Measurements from ENCODE around the gene ABCB11. TPM values are rescaled to one million over a fixed set of nuclear protein-coding genes. Genes with fewer than 3 reads are reported as not detected.

The ABCB11 gene
- total RNA-seq, 1 donor from 2014 or later = 0.02 TPM

DNA sequence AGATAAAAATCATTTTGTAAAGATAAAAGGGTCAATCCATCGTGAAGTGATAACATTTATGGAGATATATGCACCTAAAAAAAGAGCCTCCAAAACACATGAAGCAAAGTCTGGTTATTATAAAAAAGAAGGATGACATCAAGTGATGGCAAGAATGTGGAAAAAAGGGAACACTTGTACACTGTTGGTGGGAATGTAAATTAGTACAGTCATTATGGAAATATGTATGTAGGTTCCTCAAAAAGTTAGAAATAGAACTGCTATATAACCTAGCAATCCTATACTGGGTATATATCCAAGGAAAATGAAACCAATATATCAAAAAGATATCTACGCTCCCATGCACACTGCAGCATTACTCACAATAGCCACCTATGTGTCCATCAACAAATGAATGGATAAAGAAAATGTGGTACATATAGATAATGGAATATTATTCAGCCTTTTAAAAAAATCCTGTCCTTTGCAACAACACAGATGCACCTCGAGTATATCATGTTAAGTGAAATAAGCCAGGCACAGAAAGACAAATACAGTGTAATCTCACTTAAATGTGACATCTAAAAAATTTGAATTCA is 28.9 kb downstream of the ABCB11 start:
- Histone ChIP-seq H3K36me3 (ENCODE audit: insufficient read depth, low read length) (no peaks in the 10 kb centered on the region), H3K4me1 (ENCODE audit: insufficient read depth, low read length) (peaks cover 13% of the 10 kb centered on the region), H3K4me2 (ENCODE audit: low read length) (no peak overlapping the region), H3K27ac (ENCODE audit: low read depth, low read length) (no peak overlapping the region), H3K9ac (ENCODE audit: low read length) (no peak overlapping the region), H4K20me1 (ENCODE audit: insufficient read depth, low read length) (no peaks in the 10 kb centered on the region), H3K79me2 (ENCODE audit: insufficient read depth, low read length) (no peaks in the 10 kb centered on the region), H3K9me3 (ENCODE audit: insufficient read depth, low read depth, low read length) (no peaks in the 10 kb centered on the region), H2AFZ (ENCODE audit: low read depth, low read length) (no peak overlapping the region), H3K4me3 (ENCODE audit: insufficient read depth, low read depth, low read length) (no peak overlapping the region), H3K27me3 (ENCODE audit: insufficient read depth, low read length) (no peaks in the 10 kb centered on the region)
- no peak for TF ChIP-seq EZH2 (IDR thresholded peaks at IDR 0.05; ENCODE audit: insufficient read depth, low read length)
- TF ChIP-seq, protein P1, sequence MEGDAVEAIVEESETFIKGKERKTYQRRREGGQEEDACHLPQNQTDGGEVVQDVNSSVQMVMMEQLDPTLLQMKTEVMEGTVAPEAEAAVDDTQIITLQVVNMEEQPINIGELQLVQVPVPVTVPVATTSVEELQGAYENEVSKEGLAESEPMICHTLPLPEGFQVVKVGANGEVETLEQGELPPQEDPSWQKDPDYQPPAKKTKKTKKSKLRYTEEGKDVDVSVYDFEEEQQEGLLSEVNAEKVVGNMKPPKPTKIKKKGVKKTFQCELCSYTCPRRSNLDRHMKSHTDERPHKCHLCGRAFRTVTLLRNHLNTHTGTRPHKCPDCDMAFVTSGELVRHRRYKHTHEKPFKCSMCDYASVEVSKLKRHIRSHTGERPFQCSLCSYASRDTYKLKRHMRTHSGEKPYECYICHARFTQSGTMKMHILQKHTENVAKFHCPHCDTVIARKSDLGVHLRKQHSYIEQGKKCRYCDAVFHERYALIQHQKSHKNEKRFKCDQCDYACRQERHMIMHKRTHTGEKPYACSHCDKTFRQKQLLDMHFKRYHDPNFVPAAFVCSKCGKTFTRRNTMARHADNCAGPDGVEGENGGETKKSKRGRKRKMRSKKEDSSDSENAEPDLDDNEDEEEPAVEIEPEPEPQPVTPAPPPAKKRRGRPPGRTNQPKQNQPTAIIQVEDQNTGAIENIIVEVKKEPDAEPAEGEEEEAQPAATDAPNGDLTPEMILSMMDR (IDR thresholded peaks at IDR 0.05; ENCODE audit: insufficient read depth, low read depth, low read length) = no peak
- H3K9me3 Mint-ChIP-seq (ENCODE audit: unreplicated experiment) = peaks cover 2% of the 10 kb centered on the region
- no peak overlapping the region for H3K4me3 Mint-ChIP-seq (ENCODE audit: unreplicated experiment)
- H3K36me3 Mint-ChIP-seq (ENCODE audit: low read depth, unreplicated experiment) = no peaks in the 10 kb centered on the region
- FAIRE-seq = no peak
- no peak overlapping the region for H3K27ac Mint-ChIP-seq (ENCODE audit: unreplicated experiment)
- no peaks in the 10 kb centered on the region for H3K27me3 Mint-ChIP-seq (ENCODE audit: low read depth, unreplicated experiment)
- no peak for DNase-seq (ENCODE audit: low read depth)
- H3K4me1 Mint-ChIP-seq (ENCODE audit: low read depth, unreplicated experiment) = peaks cover 46% of the 10 kb centered on the region

DNA sequence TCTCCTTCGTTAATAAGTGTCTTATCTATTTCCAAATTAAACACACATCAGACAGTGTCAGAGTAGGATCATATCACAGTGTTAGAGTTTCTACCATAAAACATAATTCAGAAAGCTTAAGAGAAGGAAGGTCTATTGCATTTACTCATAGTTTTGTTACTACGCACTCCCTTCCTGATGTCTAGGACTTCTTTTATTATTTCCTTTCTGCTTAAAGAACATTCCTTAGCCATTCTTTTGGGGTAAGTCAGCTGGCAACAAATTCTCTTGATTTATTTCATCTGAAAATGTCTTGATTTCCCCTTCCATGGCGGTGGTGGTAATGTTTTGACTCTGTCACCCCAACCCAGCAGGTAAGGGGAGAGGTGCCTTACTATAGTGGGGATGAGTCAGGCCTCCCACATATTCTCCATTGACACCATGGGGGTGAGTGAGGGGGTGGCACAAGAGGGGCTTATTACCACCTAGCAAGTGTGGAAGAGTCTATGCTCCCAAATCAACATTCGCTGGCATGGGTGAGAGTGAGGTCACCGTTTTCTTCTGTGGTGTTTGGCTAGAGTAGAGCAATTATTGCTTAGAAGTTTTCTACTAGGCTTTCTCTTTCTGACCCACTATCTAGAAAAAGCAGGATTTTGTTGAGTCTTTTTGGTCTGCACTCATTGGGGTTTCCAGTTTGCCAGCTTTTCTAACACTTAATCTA is 29.9 kb downstream of the ABCB11 start:
- peaks cover 17% of the 10 kb centered on the region for H3K4me1 ChIP-seq (ENCODE audit: insufficient read depth, low read length)
- Mint-ChIP-seq H3K4me1 (ENCODE audit: low read depth, unreplicated experiment) (peaks cover 54% of the 10 kb centered on the region), H3K27ac (ENCODE audit: unreplicated experiment) (peak overlapping the region; percentile 92), H3K27me3 (ENCODE audit: low read depth, unreplicated experiment) (no peaks in the 10 kb centered on the region), H3K36me3 (ENCODE audit: low read depth, unreplicated experiment) (no peaks in the 10 kb centered on the region), H3K4me3 (ENCODE audit: unreplicated experiment) (no peak overlapping the region), H3K9me3 (ENCODE audit: unreplicated experiment) (peaks cover 2% of the 10 kb centered on the region)
- no peaks in the 10 kb centered on the region for H3K79me2 ChIP-seq (ENCODE audit: insufficient read depth, low read length)
- no peak overlapping the region for H3K4me3 ChIP-seq (ENCODE audit: insufficient read depth, low read depth, low read length)
- peak overlapping the region; percentile 34 for H3K4me2 ChIP-seq (ENCODE audit: low read length)
- FAIRE-seq (no peak), DNase-seq (ENCODE audit: low read depth) (peak; percentile 51)
- H3K9me3 ChIP-seq (ENCODE audit: insufficient read depth, low read depth, low read length) = no peaks in the 10 kb centered on the region
- H3K9ac ChIP-seq (ENCODE audit: low read length) = no peak overlapping the region
- no peaks in the 10 kb centered on the region for H4K20me1 ChIP-seq (ENCODE audit: insufficient read depth, low read length)
- TF ChIP-seq, protein P1 (IDR thresholded peaks at IDR 0.05; ENCODE audit: insufficient read depth, low read depth, low read length) = no peak
- TF ChIP-seq EZH2 (IDR thresholded peaks at IDR 0.05; ENCODE audit: insufficient read depth, low read length) = no peak
- peak overlapping the region; percentile 58 for H3K27ac ChIP-seq (ENCODE audit: low read depth, low read length)
- no peaks in the 10 kb centered on the region for H3K36me3 ChIP-seq (ENCODE audit: insufficient read depth, low read length)
- H2AFZ ChIP-seq (ENCODE audit: low read depth, low read length) = no peak overlapping the region
- H3K27me3 ChIP-seq (ENCODE audit: insufficient read depth, low read length) = no peaks in the 10 kb centered on the region
